Liver (tissue), 9 donors: ENCODE results near the gene SPTLC3. TPM values are rescaled to one million over a fixed set of nuclear protein-coding genes. Genes with fewer than 3 reads are reported as not detected.

Source experiments
- DNase-seq: peaks from one replicate; pipeline ENCODE4 v3.0.0-alpha.2; 2017; ENCODE audit warnings: low spot score
- H3K27ac ChIP-seq, 2 donors: one replicate each; pipeline ENCODE4 v1.7.0; 2013; ENCODE audit warnings: inconsistent platforms in 2 of 2, low read length in 2 of 2, control low read depth in 1 of 2, low read depth in 1 of 2, mild to moderate bottlenecking in 1 of 2
- H3K27me3 ChIP-seq, 4 donors: one replicate each; pipeline versions ENCODE4 v1.6.1 to v1.7.0; 2013; ENCODE audit warnings: low read length in 3 of 4, inconsistent platforms in 1 of 4, mild to moderate bottlenecking in 1 of 4, moderate library complexity in 1 of 4; ENCODE audit not compliant: control insufficient read depth in 4 of 4, insufficient read depth in 4 of 4
- H3K36me3 ChIP-seq, 4 donors: one replicate each; pipeline versions ENCODE4 v1.6.1 to v1.7.0; 2013; ENCODE audit warnings: low read length in 3 of 4, mild to moderate bottlenecking in 3 of 4, low read depth in 1 of 4, moderate library complexity in 1 of 4; ENCODE audit not compliant: control insufficient read depth in 4 of 4, insufficient read depth in 3 of 4
- H3K4me1 ChIP-seq, 4 donors: one replicate each; pipeline versions ENCODE4 v1.6.1 to v1.7.0; 2013; ENCODE audit warnings: low read length in 3 of 4, mild to moderate bottlenecking in 3 of 4, moderate library complexity in 1 of 4; ENCODE audit not compliant: control insufficient read depth in 4 of 4, insufficient read depth in 4 of 4
- H3K4me3 ChIP-seq, 3 donors: one replicate each; pipeline versions ENCODE4 v1.6.1 to v1.7.0; 2013; ENCODE audit warnings: low read length in 3 of 3, control low read depth in 1 of 3, low read depth in 1 of 3, mild to moderate bottlenecking in 1 of 3
- H3K9ac ChIP-seq, 2 donors: one replicate each; pipeline ENCODE4 v1.7.0; 2013; ENCODE audit warnings: low read length in 2 of 2, mild to moderate bottlenecking in 2 of 2, moderate library complexity in 2 of 2, control low read depth in 1 of 2, low read depth in 1 of 2
- H3K9me3 ChIP-seq, 4 donors: one replicate each; pipeline versions ENCODE4 v1.6.1 to v1.7.0; 2013; ENCODE audit warnings: low read length in 3 of 4; ENCODE audit not compliant: control insufficient read depth in 4 of 4
- CTCF ChIP-seq: fragments of 150-350 bp; IDR thresholded peaks from 2 replicates; pipeline ENCODE4 v1.5.1; 2017; ENCODE audit warnings: improper control_type of control experiment, low read depth, low read length; ENCODE audit not compliant: missing input control
- EGR1 ChIP-seq, 2 donors: IDR thresholded peaks; 2 replicates each; pipeline ENCODE4 v1.6.1; 2016 to 2018; ENCODE audit warnings: antibody characterized with exemption in 2 of 2, low read depth in 2 of 2
- FOXA1 ChIP-seq: IDR thresholded peaks from 2 replicates; pipeline ENCODE4 v1.6.1; 2016; ENCODE audit warnings: antibody characterized with exemption
- FOXA2 ChIP-seq: IDR thresholded peaks from 2 replicates; pipeline ENCODE4 v1.6.1; 2016; ENCODE audit warnings: antibody characterized with exemption
- GABPA ChIP-seq, 2 donors: IDR thresholded peaks in 1 of 2; conservative IDR thresholded peaks in 1 of 2; 2 replicates each; pipeline ENCODE4 v1.6.1; 2016; ENCODE audit warnings: antibody characterized with exemption in 2 of 2, mild to moderate bottlenecking in 1 of 2, moderate library complexity in 1 of 2
- HNF4G ChIP-seq: IDR thresholded peaks from 2 replicates; pipeline ENCODE4 v1.6.1; 2016; ENCODE audit warnings: antibody characterized with exemption
- NR2F2 ChIP-seq: IDR thresholded peaks from 2 replicates; pipeline ENCODE4 v1.6.1; 2016; ENCODE audit warnings: antibody characterized with exemption
- RAD21 ChIP-seq, 2 donors: IDR thresholded peaks; 2 replicates each; pipeline ENCODE4 v1.6.1; 2016; ENCODE audit warnings: antibody characterized with exemption in 2 of 2, mild to moderate bottlenecking in 2 of 2
- RXRA ChIP-seq, 2 donors: IDR thresholded peaks; 2 replicates each; pipeline ENCODE4 v1.6.1; 2017 to 2018; ENCODE audit warnings: antibody characterized with exemption in 2 of 2, mild to moderate bottlenecking in 1 of 2
- SP1 ChIP-seq: IDR thresholded peaks from 2 replicates; pipeline ENCODE4 v1.6.1; 2018; ENCODE audit warnings: antibody characterized with exemption, mild to moderate bottlenecking
- WGBS: extraction: QIAGEN DNeasy Blood & Tissue Kit; methylation state at CpG from one replicate; pipeline ENCODE4 v1.1.7; 2013; 5-methylcytosine and 5-hydroxymethylcytosine counted together
- polyA plus RNA-seq, 2 donors: library from polyadenylated mRNA; stranded (reverse) in 1 of 2; unstranded in 1 of 2; fragments of 200-250 nt in 1 of 2; fragments of >200 nt in 1 of 2; fragmentation: Nextera tagmentation in 1 of 2; extraction: Ambion mirVana in 1 of 2; gene quantifications; one replicate each; pipeline versions ENCODE4 v1.2.1 to v1.2.3, GENCODE V29; 2013 to 2015
- total RNA-seq, 2 donors: library from RNA; depleted of rRNA; stranded (reverse); fragments of >200 nt; gene quantifications; one replicate each; pipeline ENCODE4 v1.2.3, GENCODE V29; 2014
- TF ChIP-seq, protein P1 (sequence below): IDR thresholded peaks from 2 replicates; pipeline ENCODE4 v1.6.1; 2016; ENCODE audit warnings: antibody characterized with exemption
- TF ChIP-seq, protein P2 (sequence below): IDR thresholded peaks from 2 replicates; pipeline ENCODE4 v1.6.1; 2016; ENCODE audit warnings: antibody characterized with exemption, mild to moderate bottlenecking
- donor health status: healthy.
- donor health status: healthy.
- donor health status: healthy.
- donor health status: healthy.
- donor health status: healthy.

Gene SPTLC3
- total and polyA plus RNA-seq, 4 donors = 4.2 to 40.9 (median 20.4) TPM

- 20% methylated on average over 6 of the region's 6 CpGs for WGBS
- Histone ChIP-seq H3K27me3 (no peaks in the 10 kb centered on the region), H3K9me3 (no peaks in the 10 kb centered on the region), H3K9ac (no peak overlapping the region), H3K36me3 (peaks cover 0 to 12% (median 0%) of the 10 kb centered on the region in 4 donors), H3K4me1 (no peaks in the 10 kb centered on the region), H3K4me3 (no peak overlapping the region), H3K27ac (no peak overlapping the region)
- TF ChIP-seq RAD21 (IDR thresholded peaks at IDR 0.05) = peak; percentile 99
- TF ChIP-seq, protein P1, sequence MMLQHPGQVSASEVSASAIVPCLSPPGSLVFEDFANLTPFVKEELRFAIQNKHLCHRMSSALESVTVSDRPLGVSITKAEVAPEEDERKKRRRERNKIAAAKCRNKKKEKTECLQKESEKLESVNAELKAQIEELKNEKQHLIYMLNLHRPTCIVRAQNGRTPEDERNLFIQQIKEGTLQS = no peak
- TF ChIP-seq CTCF = peak; percentile 93
- DNase-seq = no peak
Measured at GRCh38 chr20:13119583-13119982, 110.8 kb downstream of the SPTLC3 start.

GRCh38 chr20:13120471-13120870 lies 111.7 kb downstream of the SPTLC3 start:
- no peak for DNase-seq
- 82% methylated on average over 1 of the region's 1 CpG for WGBS
- H3K36me3 ChIP-seq = peaks cover 0 to 13% (median 2%) of the 10 kb centered on the region in 4 donors
- no peak for TF ChIP-seq EGR1 (IDR thresholded peaks at IDR 0.05; ENCODE audit: low read depth in 2 of 2)
- TF ChIP-seq FOXA1 = no peak
- no peak for TF ChIP-seq GABPA (IDR thresholded peaks at IDR 0.05 in 1 of 2, conservative IDR thresholded peaks at IDR 0.05 in 1 of 2)
- no peak for TF ChIP-seq RXRA (IDR thresholded peaks at IDR 0.05)
- no peak for TF ChIP-seq HNF4G
- TF ChIP-seq, protein P2, sequence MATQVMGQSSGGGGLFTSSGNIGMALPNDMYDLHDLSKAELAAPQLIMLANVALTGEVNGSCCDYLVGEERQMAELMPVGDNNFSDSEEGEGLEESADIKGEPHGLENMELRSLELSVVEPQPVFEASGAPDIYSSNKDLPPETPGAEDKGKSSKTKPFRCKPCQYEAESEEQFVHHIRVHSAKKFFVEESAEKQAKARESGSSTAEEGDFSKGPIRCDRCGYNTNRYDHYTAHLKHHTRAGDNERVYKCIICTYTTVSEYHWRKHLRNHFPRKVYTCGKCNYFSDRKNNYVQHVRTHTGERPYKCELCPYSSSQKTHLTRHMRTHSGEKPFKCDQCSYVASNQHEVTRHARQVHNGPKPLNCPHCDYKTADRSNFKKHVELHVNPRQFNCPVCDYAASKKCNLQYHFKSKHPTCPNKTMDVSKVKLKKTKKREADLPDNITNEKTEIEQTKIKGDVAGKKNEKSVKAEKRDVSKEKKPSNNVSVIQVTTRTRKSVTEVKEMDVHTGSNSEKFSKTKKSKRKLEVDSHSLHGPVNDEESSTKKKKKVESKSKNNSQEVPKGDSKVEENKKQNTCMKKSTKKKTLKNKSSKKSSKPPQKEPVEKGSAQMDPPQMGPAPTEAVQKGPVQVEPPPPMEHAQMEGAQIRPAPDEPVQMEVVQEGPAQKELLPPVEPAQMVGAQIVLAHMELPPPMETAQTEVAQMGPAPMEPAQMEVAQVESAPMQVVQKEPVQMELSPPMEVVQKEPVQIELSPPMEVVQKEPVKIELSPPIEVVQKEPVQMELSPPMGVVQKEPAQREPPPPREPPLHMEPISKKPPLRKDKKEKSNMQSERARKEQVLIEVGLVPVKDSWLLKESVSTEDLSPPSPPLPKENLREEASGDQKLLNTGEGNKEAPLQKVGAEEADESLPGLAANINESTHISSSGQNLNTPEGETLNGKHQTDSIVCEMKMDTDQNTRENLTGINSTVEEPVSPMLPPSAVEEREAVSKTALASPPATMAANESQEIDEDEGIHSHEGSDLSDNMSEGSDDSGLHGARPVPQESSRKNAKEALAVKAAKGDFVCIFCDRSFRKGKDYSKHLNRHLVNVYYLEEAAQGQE = no peak
- no peak for TF ChIP-seq SP1
- TF ChIP-seq, protein P1 = no peak
- TF ChIP-seq FOXA2 = no peak
- TF ChIP-seq NR2F2 = no peak
- H3K27ac ChIP-seq = no peak overlapping the region
- H3K9me3 ChIP-seq = no peaks in the 10 kb centered on the region
- no peaks in the 10 kb centered on the region for H3K4me1 ChIP-seq
- H3K27me3 ChIP-seq = no peaks in the 10 kb centered on the region
- H3K4me3 ChIP-seq = no peak overlapping the region
- H3K9ac ChIP-seq = no peak overlapping the region
